Activated CD4-positive, alpha-beta T cell treated with anti-CD3 and anti-CD28 coated beads, Interleukin-2, amount 50 U/mL, for 4 hours (primary cell): ENCODE results near the gene TICRR.

Experiments
- DNase-seq, 2 experiments: peaks; one replicate each; pipeline ENCODE4 v3.0.0-alpha.2; 2020

The TICRR gene

GRCh38 chr15:89656116-89656815 is 81.0 kb downstream of the TICRR start:
- no peak for DNase-seq

- no peak for DNase-seq
These were observed 82.5 kb downstream of the TICRR start for GRCh38 chr15:89657686-89658200.

- no peak for DNase-seq
These were observed 84.0 kb downstream of the TICRR start for GRCh38 chr15:89659295-89659694.

GRCh38 chr15:89660556-89660955 is 85.3 kb downstream of the TICRR start:
- no peak for DNase-seq

- DNase-seq: no peak
These were observed 87.8 kb downstream of the TICRR start for GRCh38 chr15:89662893-89663626.

GRCh38 chr15:89664441-89665350 is 89.4 kb downstream of the TICRR start:
- no peak for DNase-seq

- no peak for DNase-seq
These were observed 90.3 kb downstream of the TICRR start for GRCh38 chr15:89665449-89666181.

GRCh38 chr15:89666184-89666857 is 91.1 kb downstream of the TICRR start:
- DNase-seq: no peak

GRCh38 chr15:89666858-89667705 is 91.8 kb downstream of the TICRR start:
- no peak for DNase-seq

- DNase-seq: no peak
These were observed 92.4 kb downstream of the TICRR start for GRCh38 chr15:89667706-89667960.

GRCh38 chr15:89668171-89668570 is 92.9 kb downstream of the TICRR start:
- DNase-seq: no peak

GRCh38 chr15:89669309-89669865 is 94.1 kb downstream of the TICRR start:
- DNase-seq: no peak

GRCh38 chr15:89669941-89670340 is 94.7 kb downstream of the TICRR start:
- no peak for DNase-seq

- DNase-seq: no peak
These were observed 95.8 kb downstream of the TICRR start for GRCh38 chr15:89670971-89671560.

GRCh38 chr15:89671687-89672086 is 96.4 kb downstream of the TICRR start:
- DNase-seq: no peak

- no peak for DNase-seq
These were observed 97.2 kb downstream of the TICRR start for GRCh38 chr15:89672221-89673164.

- no peak for DNase-seq
These were observed 97.9 kb downstream of the TICRR start for GRCh38 chr15:89673165-89673512.

- no peak for DNase-seq
These were observed 99.3 kb downstream of the TICRR start for GRCh38 chr15:89674526-89674925.

GRCh38 chr15:89675606-89676005 is 100.3 kb downstream of the TICRR start:
- DNase-seq: no peak
